ENCODE data around the gene TMEM53.

Gene TMEM53

GRCh38 chr1:44695671-44696070, 21.4 kb upstream of the TMEM53 start:
- no peak for DNase-seq (ENCODE audit: extremely low read depth, insufficient read length)
- no peak for TF ChIP-seq CTCF (IDR thresholded peaks at IDR 0.05; ENCODE audit: insufficient read depth, low read length, poor library complexity, severe bottlenecking)
- Histone ChIP-seq H3K36me3 (ENCODE audit: control insufficient read depth, insufficient read depth, low read length) (no peaks in the 10 kb centered on the region), H3K4me3 (replicated peaks; ENCODE audit: low read depth, low read length) (no peak overlapping the region), H3K27me3 (replicated peaks; ENCODE audit: control insufficient read depth, insufficient read depth, low read length) (no peaks in the 10 kb centered on the region)

GRCh38 chr1:44694863-44695478, 20.7 kb upstream of the TMEM53 start:
- H3K36me3 ChIP-seq (ENCODE audit: control insufficient read depth, insufficient read depth, low read length), result no peaks in the 10 kb centered on the region
- no peak overlapping the region for H3K4me3 ChIP-seq (replicated peaks; ENCODE audit: low read depth, low read length)
- no peaks in the 10 kb centered on the region for H3K27me3 ChIP-seq (replicated peaks; ENCODE audit: control insufficient read depth, insufficient read depth, low read length)
- peak; percentile 68 for DNase-seq (ENCODE audit: extremely low read depth, insufficient read length)
- TF ChIP-seq CTCF (IDR thresholded peaks at IDR 0.05; ENCODE audit: insufficient read depth, low read length, poor library complexity, severe bottlenecking), result peak; percentile 26

- Histone ChIP-seq H3K4me3 (replicated peaks; ENCODE audit: low read depth, low read length) (no peak overlapping the region), H3K36me3 (ENCODE audit: control insufficient read depth, insufficient read depth, low read length) (no peaks in the 10 kb centered on the region), H3K27me3 (replicated peaks; ENCODE audit: control insufficient read depth, insufficient read depth, low read length) (no peaks in the 10 kb centered on the region)
- no peak for TF ChIP-seq CTCF (IDR thresholded peaks at IDR 0.05; ENCODE audit: insufficient read depth, low read length, poor library complexity, severe bottlenecking)
- no peak for DNase-seq (ENCODE audit: extremely low read depth, insufficient read length)
These were observed 19.6 kb upstream of the TMEM53 start for GRCh38 chr1:44693900-44694299.

- DNase-seq (ENCODE audit: extremely low read depth, insufficient read length), result no peak
- no peak for TF ChIP-seq CTCF (IDR thresholded peaks at IDR 0.05; ENCODE audit: insufficient read depth, low read length, poor library complexity, severe bottlenecking)
- Histone ChIP-seq H3K27me3 (replicated peaks; ENCODE audit: control insufficient read depth, insufficient read depth, low read length) (no peaks in the 10 kb centered on the region), H3K4me3 (replicated peaks; ENCODE audit: low read depth, low read length) (no peak overlapping the region), H3K36me3 (ENCODE audit: control insufficient read depth, insufficient read depth, low read length) (no peaks in the 10 kb centered on the region)
These were observed 18.9 kb upstream of the TMEM53 start for GRCh38 chr1:44693159-44693558.

- DNase-seq (ENCODE audit: extremely low read depth, insufficient read length), result no peak
- Histone ChIP-seq H3K4me3 (replicated peaks; ENCODE audit: low read depth, low read length) (no peak overlapping the region), H3K36me3 (ENCODE audit: control insufficient read depth, insufficient read depth, low read length) (no peaks in the 10 kb centered on the region), H3K27me3 (replicated peaks; ENCODE audit: control insufficient read depth, insufficient read depth, low read length) (no peaks in the 10 kb centered on the region)
- no peak for TF ChIP-seq CTCF (IDR thresholded peaks at IDR 0.05; ENCODE audit: insufficient read depth, low read length, poor library complexity, severe bottlenecking)
These were observed 15.1 kb upstream of the TMEM53 start for GRCh38 chr1:44689447-44689765.

Data from GM06990 (cell line).